Vagina (tissue), 2 donors: ENCODE measurements around the gene AWAT1.

ENCODE experiments used
- CTCF ChIP-seq, 3 experiments: fragments of 450-650 bp in 2 of 3; fragments of 200-600 bp in 1 of 3; sonication (generic) in 1 of 3; IDR thresholded peaks; one replicate each; pipeline ENCODE4 v1.5.1; 2017 to 2019; ENCODE audit warnings: antibody characterized with exemption in 3 of 3, mild to moderate bottlenecking in 2 of 3, moderate library complexity in 2 of 3
- POLR2A ChIP-seq, 2 donors: fragments of 450-650 bp; IDR thresholded peaks; one replicate each; pipeline ENCODE4 v1.6.1; 2017; ENCODE audit warnings: antibody characterized with exemption in 2 of 2, mild to moderate bottlenecking in 2 of 2, moderate library complexity in 2 of 2
- POLR2AphosphoS5 ChIP-seq, 2 donors: sonication (generic); formaldehyde crosslinking; IDR thresholded peaks; one replicate each; pipeline ENCODE4 v1.9.0; 2017; ENCODE audit warnings: antibody characterized with exemption in 2 of 2, mild to moderate bottlenecking in 2 of 2, low read depth in 1 of 2; ENCODE audit not compliant: insufficient read depth in 1 of 2

GRCh38 chrX:70268034-70268433 lies 33.6 kb downstream of the AWAT1 start, which contains the start of gene ARR3:
- TF ChIP-seq CTCF (IDR thresholded peaks at IDR 0.05) (no peak), POLR2AphosphoS5 (IDR thresholded peaks at IDR 0.05; ENCODE audit: insufficient read depth in 1 of 2, low read depth in 1 of 2) (no peak), POLR2A (IDR thresholded peaks at IDR 0.05) (no peak)
